Astrocyte (in vitro differentiated cells and primary cell): ENCODE data around the gene DCST2. TPM values are rescaled to one million over a fixed set of nuclear protein-coding genes. Genes with fewer than 3 reads are reported as not detected.

Experiments
- DNase-seq: peaks from one replicate; pipeline ENCODE4 v3.0.0-alpha.2; 2010; ENCODE audit warnings: low read depth
- FAIRE-seq: peaks from 2 replicates; lab custom pipeline; 2011; peaks lifted over from hg19 to GRCh38; lab: Jason Lieb, UNC
- H2AFZ ChIP-seq: 2 replicates; pipeline ENCODE4 v1.6.0; 2012; ENCODE audit warnings: low read depth, low read length, inconsistent platforms
- H3K27ac ChIP-seq: 2 replicates; pipeline ENCODE4 v1.5.1; 2011; ENCODE audit warnings: low read depth, low read length, inconsistent platforms
- H3K27me3 ChIP-seq: 2 replicates; pipeline ENCODE4 v1.6.0; 2011; ENCODE audit warnings: low read length, inconsistent platforms; ENCODE audit not compliant: insufficient read depth
- H3K36me3 ChIP-seq: 2 replicates; pipeline ENCODE4 v1.5.1; 2011; ENCODE audit warnings: low read length, inconsistent platforms; ENCODE audit not compliant: insufficient read depth
- H3K4me1 ChIP-seq: 2 replicates; pipeline ENCODE4 v1.5.1; 2011; ENCODE audit warnings: low read length, inconsistent platforms; ENCODE audit not compliant: insufficient read depth
- H3K4me2 ChIP-seq: 2 replicates; pipeline ENCODE4 v1.6.0; 2012; ENCODE audit warnings: low read length, inconsistent platforms
- H3K4me3 ChIP-seq: 2 replicates; pipeline ENCODE4 v1.5.1; 2011; ENCODE audit warnings: low read depth, mild to moderate bottlenecking, low read length, inconsistent platforms; ENCODE audit not compliant: insufficient read depth
- H3K79me2 ChIP-seq: 2 replicates; pipeline ENCODE4 v1.6.0; 2012; ENCODE audit warnings: mild to moderate bottlenecking, low read length, inconsistent platforms; ENCODE audit not compliant: insufficient read depth
- H3K9ac ChIP-seq: 2 replicates; pipeline ENCODE4 v1.6.0; 2012; ENCODE audit warnings: mild to moderate bottlenecking, low read length, inconsistent platforms
- H3K9me3 ChIP-seq: 2 replicates; pipeline ENCODE4 v1.5.1; 2012; ENCODE audit warnings: low read depth, mild to moderate bottlenecking, low read length, inconsistent platforms; ENCODE audit not compliant: insufficient read depth
- H4K20me1 ChIP-seq: 2 replicates; pipeline ENCODE4 v1.6.0; 2012; ENCODE audit warnings: low read length, inconsistent platforms; ENCODE audit not compliant: insufficient read depth
- H3K27ac Mint-ChIP-seq: one replicate; pipeline ENCODE4 v1.8.0; 2021; ENCODE audit warnings: mild to moderate bottlenecking, mixed read lengths; ENCODE audit not compliant: unreplicated experiment
- H3K27me3 Mint-ChIP-seq: one replicate; pipeline ENCODE4 v1.8.0; 2021; ENCODE audit warnings: low read depth, mixed read lengths; ENCODE audit not compliant: unreplicated experiment
- H3K36me3 Mint-ChIP-seq: one replicate; pipeline ENCODE4 v1.8.0; 2021; ENCODE audit warnings: low read depth, mixed read lengths; ENCODE audit not compliant: unreplicated experiment
- H3K4me1 Mint-ChIP-seq: one replicate; pipeline ENCODE4 v1.8.0; 2021; ENCODE audit warnings: low read depth, mixed read lengths; ENCODE audit not compliant: unreplicated experiment
- H3K4me3 Mint-ChIP-seq: one replicate; pipeline ENCODE4 v1.8.0; 2021; ENCODE audit warnings: mild to moderate bottlenecking, moderate library complexity, mixed read lengths; ENCODE audit not compliant: unreplicated experiment
- H3K9me3 Mint-ChIP-seq: one replicate; pipeline ENCODE4 v1.8.0; 2021; ENCODE audit warnings: mild to moderate bottlenecking, mixed read lengths; ENCODE audit not compliant: unreplicated experiment
- EZH2 ChIP-seq: IDR thresholded peaks from 2 replicates; pipeline ENCODE4 v1.6.1; 2012; ENCODE audit warnings: mild to moderate bottlenecking, low read length, inconsistent platforms; ENCODE audit not compliant: insufficient read depth
- total RNA-seq: library from RNA; stranded (reverse); gene quantifications from 2 replicates; pipeline ENCODE4 v1.2.1, GENCODE V29; 2021
- TF ChIP-seq, protein P1 (sequence below): IDR thresholded peaks from 2 replicates; pipeline ENCODE4 v1.5.1; 2011; ENCODE audit warnings: low read depth, mild to moderate bottlenecking, inconsistent platforms, low read length, moderate library complexity; ENCODE audit not compliant: insufficient read depth

The DCST2 gene
- total RNA-seq, 1 donor from 2014 or later: 0.34 TPM

DNA sequence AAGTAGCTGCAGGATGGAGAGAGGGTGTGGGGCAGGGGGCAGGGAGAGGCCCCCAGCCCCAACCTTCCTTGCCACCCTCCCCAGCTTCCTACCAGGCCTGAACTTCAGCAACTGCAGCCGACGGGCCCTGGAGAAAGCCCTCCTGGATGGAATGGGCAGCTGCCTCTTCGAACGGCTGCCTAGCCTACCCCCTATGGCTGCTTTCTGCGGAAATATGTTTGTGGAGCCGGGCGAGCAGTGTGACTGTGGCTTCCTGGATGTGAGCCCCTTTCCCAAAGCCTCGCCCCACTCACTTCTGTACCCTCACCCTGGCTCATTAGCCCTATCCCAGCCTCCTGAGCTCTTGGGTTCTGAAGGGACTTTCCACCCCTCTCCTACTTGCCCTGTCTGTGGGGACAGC lies 23.5 kb upstream of the DCST2 start:
- Histone ChIP-seq H3K79me2 (no peaks in the 10 kb centered on the region), H3K36me3 (peaks cover 4% of the 10 kb centered on the region), H3K9me3 (no peaks in the 10 kb centered on the region), H3K9ac (no peak overlapping the region), H3K27me3 (no peaks in the 10 kb centered on the region), H3K4me1 (peaks cover 12% of the 10 kb centered on the region), H3K27ac (no peak overlapping the region), H3K4me2 (no peak overlapping the region), H4K20me1 (peaks cover 23% of the 10 kb centered on the region), H3K4me3 (no peak overlapping the region), H2AFZ (no peak overlapping the region)
- no peak for TF ChIP-seq EZH2
- TF ChIP-seq, protein P1, sequence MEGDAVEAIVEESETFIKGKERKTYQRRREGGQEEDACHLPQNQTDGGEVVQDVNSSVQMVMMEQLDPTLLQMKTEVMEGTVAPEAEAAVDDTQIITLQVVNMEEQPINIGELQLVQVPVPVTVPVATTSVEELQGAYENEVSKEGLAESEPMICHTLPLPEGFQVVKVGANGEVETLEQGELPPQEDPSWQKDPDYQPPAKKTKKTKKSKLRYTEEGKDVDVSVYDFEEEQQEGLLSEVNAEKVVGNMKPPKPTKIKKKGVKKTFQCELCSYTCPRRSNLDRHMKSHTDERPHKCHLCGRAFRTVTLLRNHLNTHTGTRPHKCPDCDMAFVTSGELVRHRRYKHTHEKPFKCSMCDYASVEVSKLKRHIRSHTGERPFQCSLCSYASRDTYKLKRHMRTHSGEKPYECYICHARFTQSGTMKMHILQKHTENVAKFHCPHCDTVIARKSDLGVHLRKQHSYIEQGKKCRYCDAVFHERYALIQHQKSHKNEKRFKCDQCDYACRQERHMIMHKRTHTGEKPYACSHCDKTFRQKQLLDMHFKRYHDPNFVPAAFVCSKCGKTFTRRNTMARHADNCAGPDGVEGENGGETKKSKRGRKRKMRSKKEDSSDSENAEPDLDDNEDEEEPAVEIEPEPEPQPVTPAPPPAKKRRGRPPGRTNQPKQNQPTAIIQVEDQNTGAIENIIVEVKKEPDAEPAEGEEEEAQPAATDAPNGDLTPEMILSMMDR: no peak
- H3K36me3 Mint-ChIP-seq: peaks cover 13% of the 10 kb centered on the region
- no peaks in the 10 kb centered on the region for H3K27me3 Mint-ChIP-seq
- H3K4me3 Mint-ChIP-seq: no peak overlapping the region
- H3K4me1 Mint-ChIP-seq: peaks cover 10% of the 10 kb centered on the region
- H3K9me3 Mint-ChIP-seq: no peaks in the 10 kb centered on the region
- H3K27ac Mint-ChIP-seq: no peak overlapping the region
- DNase-seq: no peak
- no peak for FAIRE-seq

DNA sequence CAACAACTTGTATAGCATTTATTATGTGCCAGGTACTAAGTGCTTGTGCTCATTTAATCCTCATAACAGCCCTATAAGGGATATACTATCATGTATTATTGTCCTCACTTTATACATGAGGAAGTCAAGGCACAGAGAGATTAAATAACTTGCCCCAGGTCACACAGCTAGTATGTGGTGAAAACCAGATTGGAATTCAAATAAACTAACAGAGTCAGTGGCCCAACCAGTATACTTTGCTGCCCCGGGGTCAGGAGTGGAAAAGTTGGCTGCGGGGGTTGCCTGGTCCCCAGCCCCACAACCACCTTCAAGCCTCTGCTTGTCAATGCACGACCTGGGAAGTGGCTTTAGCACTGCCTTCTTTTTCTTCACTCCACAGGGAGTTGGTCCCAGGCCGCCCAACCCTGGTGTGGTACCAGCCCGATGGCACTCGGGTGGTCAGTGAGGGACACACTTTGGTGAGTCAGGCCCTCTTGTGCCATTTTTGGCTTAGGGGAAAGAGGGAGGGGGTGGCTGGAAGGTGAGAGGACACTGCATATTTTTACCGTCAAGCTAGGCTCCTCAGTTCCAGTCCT lies 20.0 kb upstream of the DCST2 start:
- H3K4me1 ChIP-seq: peaks cover 22% of the 10 kb centered on the region
- Mint-ChIP-seq H3K4me3 (no peak overlapping the region), H3K9me3 (no peaks in the 10 kb centered on the region), H3K4me1 (peaks cover 20% of the 10 kb centered on the region), H3K27me3 (no peaks in the 10 kb centered on the region), H3K27ac (no peak overlapping the region), H3K36me3 (peaks cover 11% of the 10 kb centered on the region)
- FAIRE-seq (no peak), DNase-seq (no peak)
- no peak overlapping the region for H3K9ac ChIP-seq
- H3K9me3 ChIP-seq: no peaks in the 10 kb centered on the region
- H3K4me2 ChIP-seq: no peak overlapping the region
- H3K4me3 ChIP-seq: no peak overlapping the region
- H3K79me2 ChIP-seq: no peaks in the 10 kb centered on the region
- no peak overlapping the region for H3K27ac ChIP-seq
- TF ChIP-seq EZH2: no peak
- TF ChIP-seq, protein P1: no peak
- H3K27me3 ChIP-seq: no peaks in the 10 kb centered on the region
- H2AFZ ChIP-seq: no peak overlapping the region
- H3K36me3 ChIP-seq: peaks cover 4% of the 10 kb centered on the region
- H4K20me1 ChIP-seq: peaks cover 6% of the 10 kb centered on the region
